ENCODE measurements around the gene PES1. TPM values are rescaled to one million over a fixed set of nuclear protein-coding genes. Genes with fewer than 3 reads are reported as not detected.
"Not testable (repeated sequence)": the region's sequence is repeated elsewhere in the genome, so short reads cannot be mapped to it uniquely, and the experiment has no call there.

Gene PES1
- total RNA-seq, 1 donor from 2014 or later, result 40.6 TPM

DNA sequence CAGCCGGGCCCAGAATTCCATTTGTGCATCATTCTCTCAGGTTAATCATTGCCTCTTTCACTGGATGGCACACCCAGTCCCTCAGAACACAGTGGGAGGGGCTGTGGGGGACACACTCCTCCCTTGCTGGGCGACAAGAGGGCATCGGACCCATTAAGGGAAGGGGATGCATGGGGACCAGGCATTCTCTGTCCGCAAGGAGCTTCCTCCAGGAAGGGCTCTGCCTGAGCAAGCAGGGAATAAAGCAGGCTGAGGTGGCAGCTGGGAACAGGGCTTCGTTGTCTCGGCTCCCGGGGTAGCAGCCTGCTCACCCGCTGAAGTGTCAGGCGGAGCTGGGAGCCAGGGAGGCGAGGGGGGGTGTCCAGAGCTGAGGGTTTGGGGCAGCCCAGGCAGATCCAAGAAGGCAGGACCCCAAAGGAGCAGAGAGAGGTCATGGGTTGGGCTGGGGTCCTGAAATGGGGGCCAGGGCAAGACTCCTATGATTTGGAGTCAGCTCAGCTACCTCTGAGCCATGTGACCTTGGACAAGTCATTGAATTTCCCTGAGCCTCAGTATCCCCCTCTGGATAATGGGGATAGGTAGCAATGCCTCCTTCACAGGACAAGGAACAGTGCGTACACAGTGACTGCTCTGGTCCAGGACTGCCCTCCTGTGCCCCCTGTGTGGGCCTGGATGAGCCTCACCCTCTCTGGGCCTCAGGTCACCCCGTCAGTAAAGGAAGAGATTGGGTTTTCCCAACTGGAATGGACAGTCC is 18.7 kb downstream of the PES1 start:
- H3K36me3 Mint-ChIP-seq (ENCODE audit: unreplicated experiment), result no peaks in the 10 kb centered on the region
- no peak overlapping the region for H3K27ac Mint-ChIP-seq (ENCODE audit: unreplicated experiment)
- peaks cover 4% of the 10 kb centered on the region for H3K9me3 Mint-ChIP-seq (ENCODE audit: unreplicated experiment)
- H3K4me1 Mint-ChIP-seq (ENCODE audit: low read depth, unreplicated experiment), result peaks cover 5% of the 10 kb centered on the region
- peak overlapping the region; percentile 34 for H3K4me3 Mint-ChIP-seq (ENCODE audit: unreplicated experiment)
- peaks cover 7% of the 10 kb centered on the region for H3K27me3 Mint-ChIP-seq (ENCODE audit: unreplicated experiment)
- DNase-seq, result peak; percentile 60
- TF ChIP-seq, protein P1, sequence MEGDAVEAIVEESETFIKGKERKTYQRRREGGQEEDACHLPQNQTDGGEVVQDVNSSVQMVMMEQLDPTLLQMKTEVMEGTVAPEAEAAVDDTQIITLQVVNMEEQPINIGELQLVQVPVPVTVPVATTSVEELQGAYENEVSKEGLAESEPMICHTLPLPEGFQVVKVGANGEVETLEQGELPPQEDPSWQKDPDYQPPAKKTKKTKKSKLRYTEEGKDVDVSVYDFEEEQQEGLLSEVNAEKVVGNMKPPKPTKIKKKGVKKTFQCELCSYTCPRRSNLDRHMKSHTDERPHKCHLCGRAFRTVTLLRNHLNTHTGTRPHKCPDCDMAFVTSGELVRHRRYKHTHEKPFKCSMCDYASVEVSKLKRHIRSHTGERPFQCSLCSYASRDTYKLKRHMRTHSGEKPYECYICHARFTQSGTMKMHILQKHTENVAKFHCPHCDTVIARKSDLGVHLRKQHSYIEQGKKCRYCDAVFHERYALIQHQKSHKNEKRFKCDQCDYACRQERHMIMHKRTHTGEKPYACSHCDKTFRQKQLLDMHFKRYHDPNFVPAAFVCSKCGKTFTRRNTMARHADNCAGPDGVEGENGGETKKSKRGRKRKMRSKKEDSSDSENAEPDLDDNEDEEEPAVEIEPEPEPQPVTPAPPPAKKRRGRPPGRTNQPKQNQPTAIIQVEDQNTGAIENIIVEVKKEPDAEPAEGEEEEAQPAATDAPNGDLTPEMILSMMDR (IDR thresholded peaks at IDR 0.05; ENCODE audit: partially characterized antibody, unreplicated experiment), result no peak

DNA sequence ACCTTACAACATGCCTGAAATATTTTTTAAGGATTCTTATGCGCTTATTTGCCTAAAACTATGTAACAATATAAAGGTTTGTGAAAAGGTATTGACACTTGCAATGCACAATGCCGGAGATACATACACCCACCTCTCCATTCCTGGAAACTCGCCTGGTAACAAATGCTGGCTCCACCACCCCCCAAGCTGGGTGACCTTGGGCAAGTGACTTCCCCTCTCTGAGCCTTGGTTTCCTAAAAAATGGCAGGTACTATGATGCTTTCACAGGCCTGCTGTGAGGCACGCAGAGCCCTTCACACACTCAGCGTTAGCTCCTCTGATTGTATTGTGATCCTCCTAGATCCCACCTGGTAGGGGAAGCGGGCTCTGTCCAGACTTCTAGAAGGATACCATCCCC is 19.5 kb downstream of the PES1 start:
- Mint-ChIP-seq H3K9me3 (ENCODE audit: unreplicated experiment) (peaks cover 2% of the 10 kb centered on the region), H3K27ac (ENCODE audit: unreplicated experiment) (no peak overlapping the region), H3K4me1 (ENCODE audit: low read depth, unreplicated experiment) (peaks cover 5% of the 10 kb centered on the region), H3K4me3 (ENCODE audit: unreplicated experiment) (no peak overlapping the region), H3K36me3 (ENCODE audit: unreplicated experiment) (no peaks in the 10 kb centered on the region), H3K27me3 (ENCODE audit: unreplicated experiment) (peaks cover 7% of the 10 kb centered on the region)
- TF ChIP-seq, protein P1 (IDR thresholded peaks at IDR 0.05; ENCODE audit: partially characterized antibody, unreplicated experiment), result no peak
- DNase-seq, result no peak

DNA sequence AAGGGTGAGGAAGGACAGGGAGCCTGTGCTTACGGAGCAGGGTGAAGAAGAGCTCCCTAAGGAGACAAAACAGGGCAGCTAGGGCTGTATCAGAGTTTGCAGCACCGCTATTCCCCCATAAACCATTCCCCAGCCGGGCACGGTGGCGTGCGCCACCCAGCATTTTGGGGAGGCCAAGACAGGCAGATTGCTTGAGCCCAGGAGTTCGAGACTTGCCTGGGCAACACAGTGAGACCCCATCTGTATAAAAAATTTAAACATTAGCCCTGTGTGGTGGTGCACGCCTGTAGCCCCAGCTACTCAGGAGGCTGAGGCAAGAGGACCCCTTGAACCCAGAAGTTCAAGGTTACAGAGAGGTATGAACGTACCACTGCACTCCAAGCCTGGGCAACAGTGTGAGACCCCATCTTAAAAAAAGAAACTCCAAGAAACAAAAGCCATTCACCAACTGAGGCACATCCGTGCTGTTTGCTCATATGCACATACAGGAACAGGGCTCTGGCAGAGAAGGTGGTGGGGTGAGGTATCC is 22.0 kb downstream of the PES1 start:
- Mint-ChIP-seq H3K27me3 (ENCODE audit: unreplicated experiment) (peaks cover 5% of the 10 kb centered on the region), H3K4me3 (ENCODE audit: unreplicated experiment) (no peak overlapping the region), H3K27ac (ENCODE audit: unreplicated experiment) (no peak overlapping the region), H3K4me1 (ENCODE audit: low read depth, unreplicated experiment) (peaks cover 5% of the 10 kb centered on the region), H3K36me3 (ENCODE audit: unreplicated experiment) (no peaks in the 10 kb centered on the region), H3K9me3 (ENCODE audit: unreplicated experiment) (no peaks in the 10 kb centered on the region)
- TF ChIP-seq, protein P1 (IDR thresholded peaks at IDR 0.05; ENCODE audit: partially characterized antibody, unreplicated experiment), result no peak
- DNase-seq, result no peak

DNA sequence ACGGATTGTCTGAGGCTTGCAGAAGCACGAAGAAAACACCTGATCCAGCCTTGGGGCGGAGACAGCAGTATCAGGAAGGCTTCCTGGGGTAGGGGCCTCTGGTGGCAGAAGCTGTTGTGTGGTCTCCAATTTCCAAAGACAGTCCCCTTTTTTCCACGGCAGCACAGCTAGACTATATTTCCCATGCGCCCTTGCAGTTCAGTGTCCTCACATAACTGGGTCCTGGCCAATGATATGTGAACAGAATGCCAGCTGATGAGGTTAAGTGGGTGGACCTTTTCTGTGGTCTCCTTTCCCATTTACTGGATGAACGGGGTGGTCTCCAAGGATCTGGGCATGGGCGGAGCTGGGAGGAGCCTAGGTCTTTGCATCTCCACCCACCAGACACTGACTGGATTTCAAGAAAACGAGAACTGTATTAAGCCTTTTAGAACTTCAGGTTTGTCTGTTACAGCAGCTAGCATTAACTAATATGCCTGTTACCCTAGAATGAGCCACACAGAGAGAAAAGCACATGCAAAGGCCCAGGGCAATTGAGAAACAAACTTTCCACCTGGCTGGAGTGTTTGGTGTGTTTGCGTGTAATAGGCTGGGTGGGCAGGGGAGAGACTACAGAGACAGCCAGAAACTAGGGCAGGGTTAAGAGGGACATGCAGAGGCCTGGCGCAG is 23.4 kb downstream of the PES1 start:
- no peak overlapping the region for H3K4me3 Mint-ChIP-seq (ENCODE audit: unreplicated experiment)
- no peak for DNase-seq
- no peak overlapping the region for H3K27ac Mint-ChIP-seq (ENCODE audit: unreplicated experiment)
- peaks cover 5% of the 10 kb centered on the region for H3K27me3 Mint-ChIP-seq (ENCODE audit: unreplicated experiment)
- TF ChIP-seq, protein P1 (IDR thresholded peaks at IDR 0.05; ENCODE audit: partially characterized antibody, unreplicated experiment), result no peak
- H3K9me3 Mint-ChIP-seq (ENCODE audit: unreplicated experiment), result no peaks in the 10 kb centered on the region
- H3K36me3 Mint-ChIP-seq (ENCODE audit: unreplicated experiment), result no peaks in the 10 kb centered on the region
- H3K4me1 Mint-ChIP-seq (ENCODE audit: low read depth, unreplicated experiment), result peaks cover 3% of the 10 kb centered on the region

DNA sequence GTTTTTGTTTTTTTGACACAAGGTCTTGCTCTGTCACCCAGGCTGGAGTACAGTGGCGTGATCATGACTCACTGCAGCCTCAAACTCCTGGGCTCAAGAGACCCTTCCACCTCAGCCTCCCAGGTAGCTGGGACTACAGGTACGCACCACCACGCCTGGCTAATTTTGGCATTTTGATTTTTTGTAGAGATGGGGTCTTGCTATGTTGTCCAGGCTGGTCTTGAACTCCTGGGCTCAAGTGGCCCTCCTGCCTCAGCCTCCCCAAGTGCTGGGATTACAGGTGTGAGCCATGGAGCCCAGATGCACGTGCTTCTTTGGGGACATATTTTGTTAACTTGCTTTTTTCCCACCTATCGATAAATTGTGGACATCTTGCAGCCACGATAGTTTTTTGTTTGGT is 24.4 kb downstream of the PES1 start:
- not testable (repeated sequence) for H3K36me3 Mint-ChIP-seq (ENCODE audit: unreplicated experiment); H3K9me3 Mint-ChIP-seq (ENCODE audit: unreplicated experiment); H3K27ac Mint-ChIP-seq (ENCODE audit: unreplicated experiment); H3K4me1 Mint-ChIP-seq (ENCODE audit: low read depth, unreplicated experiment); H3K4me3 Mint-ChIP-seq (ENCODE audit: unreplicated experiment); DNase-seq; H3K27me3 Mint-ChIP-seq (ENCODE audit: unreplicated experiment)

All from glutamatergic neuron (in vitro differentiated cells).